Measurements from ENCODE around the gene UPF2. TPM values are rescaled to one million over a fixed set of nuclear protein-coding genes. Genes with fewer than 3 reads are reported as not detected.

The UPF2 gene
- total RNA-seq, result 10 to 100 TPM; 21.9 to 30.8 (median 24.5) TPM

GRCh38 chr10:12042797-12043651 is at the start of gene UPF2:
TSS of gene UPF2 (minus strand) at chr10:12042809. CDS start at chr10:12035423, 7,386 bp downstream.
- no peak for TF ChIP-seq CTCF (IDR thresholded peaks at IDR 0.05; ENCODE audit: low read depth)

- TF ChIP-seq CTCF (IDR thresholded peaks at IDR 0.05; ENCODE audit: low read depth), result no peak
These were observed 48.8 kb upstream of the UPF2 start for GRCh38 chr10:12091421-12091820.

- TF ChIP-seq CTCF (IDR thresholded peaks at IDR 0.05; ENCODE audit: low read depth), result no peak
These were observed 46.3 kb upstream of the UPF2 start for GRCh38 chr10:12088919-12089318.

GRCh38 chr10:12081879-12082557 is 39.4 kb upstream of the UPF2 start:
- no peak for TF ChIP-seq CTCF (IDR thresholded peaks at IDR 0.05; ENCODE audit: low read depth)

- TF ChIP-seq CTCF (IDR thresholded peaks at IDR 0.05; ENCODE audit: low read depth), result no peak
These were observed 38.9 kb upstream of the UPF2 start for GRCh38 chr10:12081470-12081869.

- TF ChIP-seq CTCF (IDR thresholded peaks at IDR 0.05; ENCODE audit: low read depth), result no peak
These were observed 35.1 kb upstream of the UPF2 start for GRCh38 chr10:12077580-12078180.

- no peak for TF ChIP-seq CTCF (IDR thresholded peaks at IDR 0.05; ENCODE audit: low read depth)
These were observed 30.9 kb upstream of the UPF2 start for GRCh38 chr10:12073526-12073925.

Measured in subcutaneous adipose tissue (tissue), 4 donors.